SU-DHL-6 (cell line): ENCODE results near the gene BZW1.

Experiments used
- CTCF ChIP-seq: fragments of 200-600 bp; sonication (generic); IDR thresholded peaks from one replicate; pipeline ENCODE4 v1.5.1; 2017; ENCODE audit warnings: antibody characterized with exemption, mild to moderate bottlenecking, low read length, moderate library complexity; ENCODE audit not compliant: insufficient read depth, poor library complexity, severe bottlenecking
- EZH2phosphoT487 ChIP-seq: fragments of 200-600 bp; sonication (generic), shearing (Covaris generic); conservative IDR thresholded peaks from 2 replicates; pipeline ENCODE4 v1.6.1; 2018; ENCODE audit warnings: mild to moderate bottlenecking, antibody characterized with exemption, low read length, moderate library complexity, mixed read lengths

- no peak for TF ChIP-seq CTCF
- TF ChIP-seq EZH2phosphoT487, result no peak
Observed at GRCh38 chr2:200869014-200869413, 57.3 kb downstream of the BZW1 start.
